Left lung (tissue), 10 donors: ENCODE measurements around the gene NOC4L. TPM values are rescaled to one million over a fixed set of nuclear protein-coding genes. Genes with fewer than 3 reads are reported as not detected.
"Not testable (repeated sequence)": the region's sequence is repeated elsewhere in the genome, so short reads cannot be mapped to it uniquely, and the experiment has no call there.

Source experiments
- ATAC-seq: fragments of 200-7000 bp; cut with Tn5 transposase; one replicate; pipeline ENCODE4 v1.9.1; 2020; ENCODE audit warnings: moderate library complexity
- DNase-seq, 4 donors: peaks; one replicate each; pipeline ENCODE4 v3.0.0-alpha.2; 2013 to 2020
- H3K27ac ChIP-seq, 2 donors: fragments of 200-600 bp; sonication (generic) in 1 of 2; one replicate each; pipeline versions ENCODE4 v1.5.0 to v1.8.0; 2020 to 2021
- H3K27me3 ChIP-seq, 2 donors: fragments of 200-600 bp; sonication (generic) in 1 of 2; one replicate each; pipeline versions ENCODE4 v1.5.0 to v1.8.0; 2020 to 2021
- H3K36me3 ChIP-seq, 2 donors: fragments of 200-600 bp; sonication (generic) in 1 of 2; one replicate each; pipeline versions ENCODE4 v1.5.0 to v1.8.0; 2020 to 2021
- H3K4me1 ChIP-seq, 2 donors: fragments of 200-600 bp; one replicate each; pipeline ENCODE4 v1.8.0; 2021
- H3K4me3 ChIP-seq, 2 donors: fragments of 200-600 bp; sonication (generic) in 1 of 2; one replicate each; pipeline versions ENCODE4 v1.5.0 to v1.8.0; 2020 to 2021; ENCODE audit warnings: mild to moderate bottlenecking in 1 of 2
- H3K9me3 ChIP-seq, 2 donors: fragments of 200-600 bp; sonication (generic) in 1 of 2; one replicate each; pipeline versions ENCODE4 v1.5.0 to v1.8.0; 2020 to 2021
- intact Hi-C, 2 donors: fragments of 100-400 bp; cut with DNase I; formaldehyde crosslinking; loops; one replicate each; pipeline versions ENCODE4 v1.11.2 to v1.14.2; 2022
- polyA plus RNA-seq, 6 donors: library from polyadenylated mRNA; unstranded; fragments of 120-200 nt; gene quantifications; one replicate each; pipeline ENCODE4 v1.2.1, GENCODE V29; 2013; ENCODE audit not compliant: insufficient read length in 6 of 6
- total RNA-seq, 2 donors: library from RNA; stranded (reverse); fragmentation: NEBNext Ultra II Directional; extraction: Animal tissue kit (Norgen Biotek cat#: 25700); gene quantifications; one replicate each; pipeline ENCODE4 v1.2.1, GENCODE V29; 2021
- TF ChIP-seq, protein P1 (sequence below), 2 donors: fragments of 200-600 bp; sonication (generic) in 1 of 2; IDR thresholded peaks; one replicate each; pipeline versions ENCODE4 v1.5.0 to v1.8.0; 2021; ENCODE audit warnings: antibody characterized with exemption in 2 of 2
- donor health status: DM: no; HTN: yes; CAD: no.
- donor health status: DM: no; HTN: no; CAD: no.

Gene NOC4L
- total and polyA plus RNA-seq, 8 donors: 10.6 to 19.6 (median 12.5) TPM

DNA sequence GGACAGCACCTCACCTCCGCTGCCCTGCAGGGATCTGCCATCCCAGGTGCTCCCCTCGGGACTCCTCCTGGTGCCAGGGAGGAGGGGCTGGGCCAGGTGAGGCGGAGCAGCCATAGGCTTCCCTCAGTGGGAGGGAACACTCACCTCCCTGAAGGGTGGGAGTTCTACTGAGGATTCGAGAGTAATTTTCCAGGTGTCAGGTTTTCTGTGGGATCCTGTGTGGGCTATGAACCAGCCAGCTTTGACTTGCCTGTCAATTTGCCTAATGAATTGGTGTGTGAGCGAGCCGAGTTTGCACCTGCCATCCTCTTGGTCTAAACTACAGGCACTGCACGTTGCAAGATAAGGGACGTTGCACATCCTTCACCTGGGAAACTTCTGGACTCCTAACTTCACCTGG, 50.3 kb downstream of the NOC4L start:
- TF ChIP-seq, protein P1, sequence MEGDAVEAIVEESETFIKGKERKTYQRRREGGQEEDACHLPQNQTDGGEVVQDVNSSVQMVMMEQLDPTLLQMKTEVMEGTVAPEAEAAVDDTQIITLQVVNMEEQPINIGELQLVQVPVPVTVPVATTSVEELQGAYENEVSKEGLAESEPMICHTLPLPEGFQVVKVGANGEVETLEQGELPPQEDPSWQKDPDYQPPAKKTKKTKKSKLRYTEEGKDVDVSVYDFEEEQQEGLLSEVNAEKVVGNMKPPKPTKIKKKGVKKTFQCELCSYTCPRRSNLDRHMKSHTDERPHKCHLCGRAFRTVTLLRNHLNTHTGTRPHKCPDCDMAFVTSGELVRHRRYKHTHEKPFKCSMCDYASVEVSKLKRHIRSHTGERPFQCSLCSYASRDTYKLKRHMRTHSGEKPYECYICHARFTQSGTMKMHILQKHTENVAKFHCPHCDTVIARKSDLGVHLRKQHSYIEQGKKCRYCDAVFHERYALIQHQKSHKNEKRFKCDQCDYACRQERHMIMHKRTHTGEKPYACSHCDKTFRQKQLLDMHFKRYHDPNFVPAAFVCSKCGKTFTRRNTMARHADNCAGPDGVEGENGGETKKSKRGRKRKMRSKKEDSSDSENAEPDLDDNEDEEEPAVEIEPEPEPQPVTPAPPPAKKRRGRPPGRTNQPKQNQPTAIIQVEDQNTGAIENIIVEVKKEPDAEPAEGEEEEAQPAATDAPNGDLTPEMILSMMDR (IDR thresholded peaks at IDR 0.05): no peak
- H3K4me3 ChIP-seq: no peak overlapping the region
- no peaks in the 10 kb centered on the region for H3K36me3 ChIP-seq
- H3K27me3 ChIP-seq: peaks cover 0 to 46% of the 10 kb centered on the region in 2 donors
- peaks cover 0 to 14% of the 10 kb centered on the region in 2 donors for H3K9me3 ChIP-seq
- no peak overlapping the region for H3K27ac ChIP-seq
- H3K4me1 ChIP-seq: peaks cover 0 to 9% of the 10 kb centered on the region in 2 donors
- intact Hi-C loops: no loop called here
- ATAC-seq: no peak
- no peak for DNase-seq

DNA sequence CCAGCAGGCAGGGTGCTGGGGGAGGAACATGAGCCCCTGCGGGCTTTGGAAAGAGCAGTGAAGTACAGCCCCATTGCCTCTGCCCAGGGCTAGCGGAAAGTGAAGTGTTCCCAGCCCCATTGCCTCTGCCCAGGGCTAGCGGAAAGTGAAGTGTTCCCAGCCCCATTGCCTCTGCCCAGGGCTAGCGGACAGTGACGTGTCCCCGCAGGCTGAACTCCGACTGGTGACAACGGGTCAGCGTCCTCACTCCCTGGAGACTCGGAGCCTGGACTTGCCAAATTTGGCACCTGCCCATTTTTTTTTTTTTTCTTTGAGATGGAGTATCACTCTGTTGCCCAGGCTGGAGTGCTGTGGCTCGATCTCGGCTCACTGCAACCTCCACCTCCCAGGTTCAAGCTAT, 51.0 kb downstream of the NOC4L start:
- intact Hi-C loops, DNase-seq, ATAC-seq: not testable (repeated sequence)

DNA sequence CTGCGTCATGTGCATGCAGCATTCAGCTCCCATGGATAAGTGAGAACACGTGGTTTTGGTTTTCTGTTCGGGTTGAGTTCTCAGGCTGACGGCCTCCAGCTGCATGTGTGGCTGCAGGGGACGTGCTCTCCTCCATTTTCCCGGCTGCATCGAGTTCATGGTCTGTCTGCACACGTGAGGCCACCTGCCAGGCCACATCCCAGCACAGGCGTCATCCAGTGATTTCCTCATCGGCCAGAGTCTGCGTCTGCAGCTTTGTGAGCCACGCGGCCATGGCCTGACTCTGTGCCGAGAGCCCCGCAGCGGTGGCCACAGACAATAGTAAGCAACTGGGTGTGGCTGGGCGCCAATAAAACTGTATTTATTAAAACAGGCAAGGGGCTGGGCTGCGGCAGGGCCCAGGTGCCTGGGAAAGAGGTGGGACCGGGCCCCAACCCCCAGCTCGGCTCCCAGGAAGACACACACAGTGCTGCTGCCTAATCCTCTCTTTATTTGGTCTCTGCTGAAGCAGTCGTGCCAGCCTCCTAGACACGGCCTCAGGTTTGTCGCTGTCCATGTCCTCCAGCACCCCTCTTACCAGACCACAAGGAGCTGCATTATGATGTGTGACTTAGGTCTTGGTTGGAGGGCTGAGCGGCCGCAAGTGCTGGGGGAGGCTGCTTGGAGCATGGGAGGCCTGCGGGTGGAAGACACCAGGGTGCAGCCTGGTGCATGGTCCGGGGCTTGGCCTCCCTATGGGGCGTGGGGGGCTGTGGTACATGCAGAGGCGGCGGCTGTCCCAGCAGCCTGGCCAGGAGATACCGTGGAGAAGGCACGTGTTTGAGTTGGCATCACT, 52.0 kb downstream of the NOC4L start:
- no peak overlapping the region for H3K27ac ChIP-seq
- no peak overlapping the region for H3K4me3 ChIP-seq
- H3K9me3 ChIP-seq: peaks cover 0 to 14% of the 10 kb centered on the region in 2 donors
- TF ChIP-seq, protein P1 (IDR thresholded peaks at IDR 0.05): no peak
- no peak for DNase-seq
- H3K36me3 ChIP-seq: no peaks in the 10 kb centered on the region
- H3K27me3 ChIP-seq: peaks cover 0 to 46% of the 10 kb centered on the region in 2 donors
- ATAC-seq: no peak
- intact Hi-C loops: no loop called here
- H3K4me1 ChIP-seq: no peaks in the 10 kb centered on the region

More for the DNA sequence above, 51.0 kb downstream of the NOC4L start:
- not testable (repeated sequence) for H3K4me3 ChIP-seq, H3K27ac ChIP-seq, H3K36me3 ChIP-seq, H3K4me1 ChIP-seq
- H3K27me3 ChIP-seq: peaks cover 0 to 46% of the 10 kb centered on the region in 2 donors
- H3K9me3 ChIP-seq: peaks cover 0 to 14% of the 10 kb centered on the region in 2 donors

DNA sequence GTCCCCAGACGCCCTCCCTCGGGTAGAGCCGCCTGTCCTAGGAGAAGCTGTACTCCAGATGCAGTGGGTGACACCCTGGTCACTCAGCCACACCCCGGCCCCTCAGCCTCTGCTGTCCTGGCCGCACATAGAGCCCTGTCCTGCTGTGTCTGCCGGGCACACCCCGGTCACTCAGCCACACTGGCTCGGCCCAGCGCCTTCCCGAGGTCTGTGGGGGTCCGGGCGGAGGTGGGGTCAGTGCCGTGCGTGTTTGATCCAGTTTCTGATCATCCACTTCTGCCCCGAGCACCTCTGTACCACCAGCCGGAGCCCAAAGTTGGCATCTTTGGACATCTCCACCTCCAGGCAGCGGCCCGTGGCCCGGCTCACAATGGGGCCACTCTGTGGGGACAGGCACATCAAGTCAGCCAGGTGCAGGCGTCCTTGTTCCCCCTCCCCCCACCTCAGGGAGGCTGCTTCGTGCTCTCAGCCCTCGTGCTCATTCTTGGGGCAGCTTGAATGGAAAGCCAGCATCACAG, 52.7 kb downstream of the NOC4L start:
- TF ChIP-seq, protein P1 (IDR thresholded peaks at IDR 0.05): no peak
- Histone ChIP-seq H3K9me3 (peaks cover 0 to 14% of the 10 kb centered on the region in 2 donors), H3K4me3 (no peak overlapping the region), H3K36me3 (no peaks in the 10 kb centered on the region), H3K4me1 (no peaks in the 10 kb centered on the region), H3K27ac (no peak overlapping the region), H3K27me3 (peaks cover 0 to 46% of the 10 kb centered on the region in 2 donors)
- ATAC-seq (no peak), DNase-seq (peak in 1 of 4 donors; percentile 75)
- intact Hi-C loops: no loop called here

DNA sequence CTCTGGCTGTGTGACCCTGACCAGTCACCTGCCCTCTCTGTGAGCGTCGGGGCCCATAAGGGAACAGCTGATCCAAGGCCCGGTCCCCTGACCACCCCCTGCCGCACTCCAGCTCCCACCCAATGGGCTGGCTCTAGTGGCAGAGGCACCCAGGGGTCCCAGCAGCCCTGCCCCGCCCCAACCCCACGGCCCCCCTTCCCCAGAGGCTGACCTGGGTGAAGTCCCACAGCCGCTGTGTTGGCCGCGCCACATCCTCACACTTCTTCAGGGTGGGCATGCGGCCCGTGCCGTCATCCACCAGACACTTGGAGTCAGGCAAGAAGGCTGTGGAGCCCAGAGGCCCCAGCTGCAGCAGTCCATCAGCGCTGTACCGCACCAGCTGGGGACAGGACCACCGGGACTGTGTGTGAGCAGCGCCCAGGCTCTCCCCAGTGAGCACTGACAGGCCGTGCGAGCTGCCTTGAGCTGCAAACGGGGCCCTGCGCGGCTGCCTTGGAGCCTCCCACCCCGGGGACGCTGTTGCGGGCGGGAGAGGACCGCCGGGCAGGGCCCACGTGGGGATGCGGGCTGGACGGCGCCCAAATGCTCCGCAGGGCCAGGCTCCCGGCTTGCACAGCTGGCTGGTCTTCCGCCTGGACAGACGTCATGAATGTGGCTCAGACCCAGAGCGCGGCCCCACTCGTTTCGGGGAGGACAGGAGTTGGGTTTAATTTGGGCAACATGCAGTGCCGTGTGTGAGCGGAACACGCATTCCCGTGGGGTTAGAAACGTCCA, 53.5 kb downstream of the NOC4L start:
- no peak for ATAC-seq
- Histone ChIP-seq H3K27me3 (peaks cover 0 to 48% of the 10 kb centered on the region in 2 donors), H3K9me3 (peaks cover 0 to 14% of the 10 kb centered on the region in 2 donors), H3K36me3 (no peaks in the 10 kb centered on the region), H3K27ac (no peak overlapping the region), H3K4me1 (no peaks in the 10 kb centered on the region), H3K4me3 (no peak overlapping the region)
- intact Hi-C loops: no loop called here
- TF ChIP-seq, protein P1 (IDR thresholded peaks at IDR 0.05): no peak
- peak in 2 of 4 donors; percentile 47 to 74 for DNase-seq
